Lower leg skin (tissue), 3 donors: ENCODE measurements around the gene DCAF17.

Source experiments
- CTCF ChIP-seq, 3 donors: fragments of 450-650 bp; IDR thresholded peaks; one replicate each; pipeline ENCODE4 v1.5.1; 2016; ENCODE audit warnings: antibody characterized with exemption in 3 of 3, mild to moderate bottlenecking in 3 of 3, moderate library complexity in 2 of 3
- POLR2A ChIP-seq, 2 donors: fragments of 450-650 bp; IDR thresholded peaks; one replicate each; pipeline ENCODE4 v1.6.1; 2016 to 2017; ENCODE audit warnings: antibody characterized with exemption in 2 of 2, mild to moderate bottlenecking in 1 of 2, moderate library complexity in 1 of 2

DNA sequence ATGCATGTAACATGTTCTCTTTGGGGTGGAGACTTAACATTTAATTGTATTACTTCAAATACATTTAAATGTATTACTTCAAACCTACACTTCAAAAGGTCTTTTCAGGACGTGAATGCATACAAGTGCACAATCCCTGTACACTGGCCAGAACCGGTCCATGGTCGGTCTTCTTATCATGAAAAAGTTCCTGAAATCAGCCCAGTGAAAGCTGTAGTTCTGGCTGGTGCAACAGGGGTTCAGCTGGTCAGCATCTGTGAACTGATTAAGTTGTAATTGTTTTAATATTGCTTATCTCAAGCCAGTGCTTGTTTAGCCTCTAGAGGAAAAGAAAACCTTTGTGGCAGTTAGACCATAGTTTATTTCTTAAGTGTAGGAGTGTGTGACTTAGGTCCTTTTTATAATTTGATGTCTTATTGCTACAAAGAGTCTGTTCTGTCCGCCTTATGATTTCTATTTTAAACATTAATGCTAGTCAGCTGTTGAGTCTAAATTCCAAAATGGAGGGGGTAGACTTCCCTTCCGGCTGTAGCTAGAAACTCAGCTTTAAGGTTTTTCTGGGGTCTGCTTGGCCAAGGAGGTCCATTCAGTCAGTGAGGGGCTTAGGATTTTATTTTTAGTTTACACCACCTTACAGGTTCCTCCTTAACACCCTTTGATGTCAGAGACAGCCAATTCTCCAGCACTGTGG is 87.5 kb downstream of the DCAF17 start:
- TF ChIP-seq CTCF (IDR thresholded peaks at IDR 0.05) = no peak
- TF ChIP-seq POLR2A (IDR thresholded peaks at IDR 0.05) = no peak
